ENCODE measurements around the gene TMEM8B. TPM values are rescaled to one million over a fixed set of nuclear protein-coding genes. Genes with fewer than 3 reads are reported as not detected.

The TMEM8B gene
- total RNA-seq, 2 donors from 2014 or later, result 14.6 to 24.2 TPM

DNA sequence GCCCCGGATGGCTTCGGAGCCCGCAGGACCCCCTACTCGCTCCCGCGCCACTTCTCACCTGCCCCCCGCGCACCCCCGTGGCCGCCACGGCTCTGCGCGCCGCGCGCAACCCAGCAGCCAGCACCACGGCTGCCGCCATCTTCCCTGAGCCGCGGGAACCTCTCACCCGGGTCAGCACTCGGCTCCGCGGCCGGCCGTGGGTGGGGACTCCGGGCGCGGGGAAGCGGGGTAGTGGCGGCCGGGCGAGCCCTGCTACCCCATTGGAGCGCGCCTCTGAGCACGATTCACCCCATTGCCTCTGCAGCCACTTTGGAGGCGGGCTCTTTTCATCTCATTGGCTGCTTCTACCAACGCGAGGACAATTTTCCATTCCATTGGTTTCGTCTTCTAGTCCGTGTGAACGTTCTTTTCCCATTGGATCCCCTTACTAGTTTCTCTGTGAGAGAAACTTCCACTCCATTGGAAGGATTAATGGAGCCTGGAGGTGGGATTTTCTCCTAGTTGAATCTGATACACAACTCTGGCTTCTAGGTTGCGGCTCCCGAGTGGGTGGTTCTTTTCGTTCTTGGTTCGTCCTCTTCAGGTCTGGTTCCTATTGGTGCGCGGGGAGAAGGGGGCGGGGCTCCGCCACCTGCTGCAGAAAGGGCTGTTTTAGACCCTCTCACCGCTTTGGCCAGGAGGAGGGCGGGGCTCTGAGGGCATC is 14.0 kb upstream of the TMEM8B start, which contains the start of gene HINT2:
Gene HINT2, minus strand, starts transcription at position 202 of the 703 bp plus-strand sequence. Its CDS starts 63 bp downstream, at position 139.
- peak; percentile 94 for DNase-seq (ENCODE audit: low spot score)

DNA sequence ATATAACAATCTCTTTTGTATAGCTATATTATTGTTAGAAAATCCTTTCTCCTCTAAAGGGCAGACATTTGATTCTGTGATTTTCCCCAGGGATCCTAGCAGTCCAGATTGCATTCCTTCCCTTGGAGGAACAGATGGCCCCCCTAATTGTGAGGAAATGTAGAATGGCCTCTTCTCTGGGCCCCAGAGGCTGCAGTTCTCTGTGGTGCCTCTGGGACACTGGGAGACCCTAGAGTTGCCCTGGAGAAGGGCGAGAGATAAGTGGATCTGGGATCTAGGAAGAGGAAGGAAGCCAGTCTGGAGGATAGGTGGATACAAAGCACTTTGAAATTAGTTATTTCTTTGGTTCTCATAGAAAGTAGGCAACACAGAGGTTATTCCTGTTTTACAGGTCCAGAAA is 12.3 kb upstream of the TMEM8B start:
- H3K36me3 ChIP-seq, result no peaks in the 10 kb centered on the region
- TF ChIP-seq CTCF (IDR thresholded peaks at IDR 0.05), result no peak
- no peak overlapping the region for H3K4me3 ChIP-seq
- no peak for DNase-seq (ENCODE audit: low spot score)
- no peaks in the 10 kb centered on the region for H3K9me3 ChIP-seq
- H3K27me3 ChIP-seq (replicated peaks; ENCODE audit: insufficient read depth), result no peaks in the 10 kb centered on the region
- no peak for ATAC-seq (ENCODE audit: insufficient number of reproducible peaks, low FRiP score, low read depth)
- peaks cover 13 to 28% of the 10 kb centered on the region in 2 donors for H3K4me1 ChIP-seq (ENCODE audit: control insufficient read depth in 1 of 2, low read depth in 2 of 2)
- no peak overlapping the region for H3K27ac ChIP-seq

More for the DNA sequence above, 14.0 kb upstream of the TMEM8B start, which contains the start of gene HINT2:
- H3K27ac ChIP-seq, result peak within 1 kb of the TSS; percentile 88 to 91
- TF ChIP-seq CTCF (IDR thresholded peaks at IDR 0.05), result no peak
- H3K4me3 ChIP-seq, result peak within 1 kb of the TSS; percentile 85
- H3K4me1 ChIP-seq (ENCODE audit: control insufficient read depth in 1 of 2, low read depth in 2 of 2), result peaks cover 16 to 39% of the 10 kb centered on the region in 2 donors
- ATAC-seq (ENCODE audit: insufficient number of reproducible peaks, low FRiP score, low read depth), result peak; percentile 94
- no peaks in the 10 kb centered on the region for H3K9me3 ChIP-seq
- H3K27me3 ChIP-seq (replicated peaks; ENCODE audit: insufficient read depth), result no peaks in the 10 kb centered on the region
- H3K36me3 ChIP-seq, result no peaks in the 10 kb centered on the region

DNA sequence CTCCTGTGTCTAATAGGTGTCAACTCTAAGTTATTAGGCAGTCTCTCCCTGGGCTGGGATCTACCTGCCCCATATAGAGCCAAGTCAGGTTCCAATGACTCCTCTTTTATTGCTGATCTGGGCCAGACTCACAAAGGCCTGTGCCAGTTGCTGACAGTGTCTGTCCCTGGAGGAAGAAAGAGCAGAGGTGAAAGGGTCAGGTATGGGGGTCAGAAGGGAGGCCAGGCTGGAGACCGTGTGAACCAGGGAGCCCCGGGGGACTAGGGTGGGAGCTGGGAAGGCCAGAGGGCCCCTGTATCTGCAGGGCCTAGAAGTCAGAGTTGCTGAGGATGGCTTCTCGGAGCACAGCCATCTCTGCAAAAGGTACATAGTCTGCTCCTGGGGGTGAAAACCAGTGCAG is 10.7 kb upstream of the TMEM8B start:
- DNase-seq (ENCODE audit: low spot score), result no peak
- H3K27me3 ChIP-seq (replicated peaks; ENCODE audit: insufficient read depth), result no peaks in the 10 kb centered on the region
- peaks cover 9 to 15% of the 10 kb centered on the region in 2 donors for H3K4me1 ChIP-seq (ENCODE audit: control insufficient read depth in 1 of 2, low read depth in 2 of 2)
- no peak overlapping the region for H3K4me3 ChIP-seq
- no peak overlapping the region for H3K27ac ChIP-seq
- no peak for TF ChIP-seq CTCF (IDR thresholded peaks at IDR 0.05)
- H3K36me3 ChIP-seq, result no peaks in the 10 kb centered on the region
- no peak for ATAC-seq (ENCODE audit: insufficient number of reproducible peaks, low FRiP score, low read depth)
- H3K9me3 ChIP-seq, result no peaks in the 10 kb centered on the region

- DNase-seq (ENCODE audit: low spot score), result no peak
- H3K36me3 ChIP-seq, result no peaks in the 10 kb centered on the region
These were observed 9.0 kb upstream of the TMEM8B start for GRCh38 chr9:35820076-35820475.

More at GRCh38 chr9:35820076-35820475, 9.0 kb upstream of the TMEM8B start:
- Histone ChIP-seq H3K4me3 (no peak overlapping the region), H3K4me1 (ENCODE audit: control insufficient read depth in 1 of 2, low read depth in 2 of 2) (peaks cover 0 to 4% of the 10 kb centered on the region in 2 donors), H3K9me3 (no peaks in the 10 kb centered on the region), H3K27me3 (replicated peaks; ENCODE audit: insufficient read depth) (no peaks in the 10 kb centered on the region), H3K27ac (no peak overlapping the region)
- no peak for ATAC-seq (ENCODE audit: insufficient number of reproducible peaks, low FRiP score, low read depth)
- TF ChIP-seq CTCF (IDR thresholded peaks at IDR 0.05), result no peak

All from thoracic aorta (tissue), 2 donors.